Activated CD8-positive, alpha-beta memory T cell treated with anti-CD3 and anti-CD28 coated beads for 48 hours (primary cell): ENCODE results near the gene MAP2K2.
"Not testable (repeated sequence)": the region's sequence is repeated elsewhere in the genome, so short reads cannot be mapped to it uniquely, and the experiment has no call there.

Source experiments
- DNase-seq, 3 experiments: peaks; one replicate each; pipeline ENCODE4 v3.0.0-alpha.2; 2020; ENCODE audit warnings: low read depth in 2 of 3, low spot score in 2 of 3

Gene MAP2K2

GRCh38 chr19:4130744-4131438 is 7.0 kb upstream of the MAP2K2 start:
- DNase-seq, result no peak

GRCh38 chr19:4129050-4129449 is 5.1 kb upstream of the MAP2K2 start:
- not testable (repeated sequence) for DNase-seq

- DNase-seq, result not testable (repeated sequence)
Measured at GRCh38 chr19:4127322-4127721, 3.4 kb upstream of the MAP2K2 start.

- no peak for DNase-seq
Measured at GRCh38 chr19:4124638-4125037, 716 bp upstream of the MAP2K2 start.

GRCh38 chr19:4122480-4122879 is 1.4 kb downstream of the MAP2K2 start:
- no peak for DNase-seq

GRCh38 chr19:4121815-4122214 is 2.1 kb downstream of the MAP2K2 start:
- no peak for DNase-seq

- DNase-seq, result no peak
Measured at GRCh38 chr19:4121273-4121612, 2.7 kb downstream of the MAP2K2 start.

- DNase-seq, result no peak
Measured at GRCh38 chr19:4120559-4121272, 3.2 kb downstream of the MAP2K2 start.

- DNase-seq, result no peak
Measured at GRCh38 chr19:4119763-4120162, 4.2 kb downstream of the MAP2K2 start.

GRCh38 chr19:4115818-4116385 is 8.0 kb downstream of the MAP2K2 start:
- DNase-seq, result no peak

GRCh38 chr19:4115050-4115817 is 8.7 kb downstream of the MAP2K2 start:
- DNase-seq, result no peak

- no peak for DNase-seq
Measured at GRCh38 chr19:4114181-4114580, 9.7 kb downstream of the MAP2K2 start.

- no peak for DNase-seq
Measured at GRCh38 chr19:4113398-4114088, 10.4 kb downstream of the MAP2K2 start.

GRCh38 chr19:4112367-4112766 is 11.6 kb downstream of the MAP2K2 start:
- DNase-seq, result no peak

- DNase-seq, result no peak
Measured at GRCh38 chr19:4109626-4109945, 14.3 kb downstream of the MAP2K2 start.

GRCh38 chr19:4108767-4109625 is 14.9 kb downstream of the MAP2K2 start:
- peak in 1 of 3 experiments; percentile 51 for DNase-seq

- no peak for DNase-seq
Measured at GRCh38 chr19:4103080-4103433, 20.9 kb downstream of the MAP2K2 start.

- no peak for DNase-seq
Measured at GRCh38 chr19:4102339-4103079, 21.4 kb downstream of the MAP2K2 start.

- no peak for DNase-seq
Measured at GRCh38 chr19:4101496-4101770, 22.5 kb downstream of the MAP2K2 start.
